ENCODE data around the gene ALKBH8.

ALKBH8 gene

DNA sequence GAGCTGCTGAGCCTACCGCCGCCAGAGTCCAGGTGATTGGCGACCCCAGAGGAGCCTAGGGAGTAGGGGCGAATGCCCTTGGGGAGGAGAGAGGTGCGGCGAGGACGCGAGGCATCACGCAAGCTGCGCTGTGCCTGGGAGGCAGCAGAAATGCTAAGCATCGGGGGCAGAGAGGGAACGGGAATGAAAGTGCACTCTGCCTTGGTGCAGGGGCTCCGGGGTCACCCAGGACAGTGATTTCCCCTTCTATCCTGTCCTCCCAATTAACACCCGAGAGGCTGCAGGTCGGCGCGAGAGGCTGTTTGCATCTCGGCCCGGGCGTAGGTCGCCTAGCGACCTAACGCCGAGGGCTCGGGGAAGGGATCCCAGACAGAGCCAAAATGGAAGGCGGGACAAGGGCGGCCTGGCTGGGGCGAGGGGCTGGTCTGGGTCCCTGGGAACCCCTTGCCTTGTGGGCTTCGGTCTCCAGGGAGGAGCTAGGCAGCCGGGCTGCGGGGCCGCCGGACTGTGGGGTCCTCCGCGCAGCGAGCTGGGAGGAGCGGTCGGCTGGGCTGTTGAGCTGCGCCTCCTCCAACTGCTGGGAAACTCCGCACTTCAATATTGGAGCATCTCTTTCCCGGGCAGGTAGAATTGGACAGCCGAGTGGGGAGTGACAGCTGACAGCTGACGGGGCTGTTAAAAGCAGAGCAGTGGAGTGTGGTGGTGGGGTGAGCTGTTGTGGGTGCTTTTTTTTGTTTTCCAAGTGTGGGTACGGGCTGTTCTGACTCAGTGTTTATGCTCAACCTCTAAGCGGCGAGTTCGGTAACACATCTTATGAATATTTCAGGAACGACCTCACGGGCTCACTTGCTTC, 26.1 kb upstream of the ALKBH8 start (continued):
- TF ChIP-seq, protein P1, sequence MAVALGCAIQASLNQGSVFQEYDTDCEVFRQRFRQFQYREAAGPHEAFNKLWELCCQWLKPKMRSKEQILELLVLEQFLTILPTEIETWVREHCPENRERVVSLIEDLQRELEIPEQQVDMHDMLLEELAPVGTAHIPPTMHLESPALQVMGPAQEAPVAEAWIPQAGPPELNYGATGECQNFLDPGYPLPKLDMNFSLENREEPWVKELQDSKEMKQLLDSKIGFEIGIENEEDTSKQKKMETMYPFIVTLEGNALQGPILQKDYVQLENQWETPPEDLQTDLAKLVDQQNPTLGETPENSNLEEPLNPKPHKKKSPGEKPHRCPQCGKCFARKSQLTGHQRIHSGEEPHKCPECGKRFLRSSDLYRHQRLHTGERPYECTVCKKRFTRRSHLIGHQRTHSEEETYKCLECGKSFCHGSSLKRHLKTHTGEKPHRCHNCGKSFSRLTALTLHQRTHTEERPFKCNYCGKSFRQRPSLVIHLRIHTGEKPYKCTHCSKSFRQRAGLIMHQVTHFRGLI (tag by site-specific recombination; IDR thresholded peaks at IDR 0.05): no peak
- TF ChIP-seq ZNF777 (tag by site-specific recombination; IDR thresholded peaks at IDR 0.05; ENCODE audit: borderline replicate concordance) (0 out of 2 replicates have a peak, but pooled peaks have one; percentile 15), ZNF266 (tag by site-specific recombination; IDR thresholded peaks at IDR 0.05; ENCODE audit: low read depth) (no peak), ZNF132 (tag by site-specific recombination; IDR thresholded peaks at IDR 0.05; ENCODE audit: borderline replicate concordance) (no peak), ZNF629 (tag by site-specific recombination; IDR thresholded peaks at IDR 0.05) (no peak), ZNF404 (tag by site-specific recombination; IDR thresholded peaks at IDR 0.05) (no peak), ZNF214 (tag by site-specific recombination; IDR thresholded peaks at IDR 0.05; ENCODE audit: borderline replicate concordance) (no peak), ZNF776 (tag by site-specific recombination; IDR thresholded peaks at IDR 0.05; ENCODE audit: borderline replicate concordance) (no peak), ZNF138 (tag by site-specific recombination; IDR thresholded peaks at IDR 0.05; ENCODE audit: borderline replicate concordance) (no peak)
- TF ChIP-seq, protein P2, sequence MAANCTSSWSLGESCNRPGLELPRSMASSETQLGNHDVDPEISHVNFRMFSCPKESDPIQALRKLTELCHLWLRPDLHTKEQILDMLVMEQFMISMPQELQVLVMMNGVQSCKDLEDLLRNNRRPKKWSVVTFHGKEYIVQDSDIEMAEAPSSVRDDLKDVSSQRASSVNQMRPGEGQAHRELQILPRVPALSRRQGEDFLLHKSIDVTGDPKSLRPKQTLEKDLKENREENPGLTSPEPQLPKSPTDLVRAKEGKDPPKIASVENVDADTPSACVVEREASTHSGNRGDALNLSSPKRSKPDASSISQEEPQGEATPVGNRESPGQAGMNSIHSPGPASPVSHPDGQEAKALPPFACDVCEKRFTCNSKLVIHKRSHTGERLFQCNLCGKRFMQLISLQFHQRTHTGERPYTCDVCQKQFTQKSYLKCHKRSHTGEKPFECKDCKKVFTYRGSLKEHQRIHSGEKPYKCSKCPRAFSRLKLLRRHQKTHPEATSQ (tag by site-specific recombination; IDR thresholded peaks at IDR 0.05): no peak
- TF ChIP-seq, protein P3, sequence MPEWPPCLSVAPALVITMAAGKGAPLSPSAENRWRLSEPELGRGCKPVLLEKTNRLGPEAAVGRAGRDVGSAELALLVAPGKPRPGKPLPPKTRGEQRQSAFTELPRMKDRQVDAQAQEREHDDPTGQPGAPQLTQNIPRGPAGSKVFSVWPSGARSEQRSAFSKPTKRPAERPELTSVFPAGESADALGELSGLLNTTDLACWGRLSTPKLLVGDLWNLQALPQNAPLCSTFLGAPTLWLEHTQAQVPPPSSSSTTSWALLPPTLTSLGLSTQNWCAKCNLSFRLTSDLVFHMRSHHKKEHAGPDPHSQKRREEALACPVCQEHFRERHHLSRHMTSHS (tag by site-specific recombination; IDR thresholded peaks at IDR 0.05): no peak

DNA sequence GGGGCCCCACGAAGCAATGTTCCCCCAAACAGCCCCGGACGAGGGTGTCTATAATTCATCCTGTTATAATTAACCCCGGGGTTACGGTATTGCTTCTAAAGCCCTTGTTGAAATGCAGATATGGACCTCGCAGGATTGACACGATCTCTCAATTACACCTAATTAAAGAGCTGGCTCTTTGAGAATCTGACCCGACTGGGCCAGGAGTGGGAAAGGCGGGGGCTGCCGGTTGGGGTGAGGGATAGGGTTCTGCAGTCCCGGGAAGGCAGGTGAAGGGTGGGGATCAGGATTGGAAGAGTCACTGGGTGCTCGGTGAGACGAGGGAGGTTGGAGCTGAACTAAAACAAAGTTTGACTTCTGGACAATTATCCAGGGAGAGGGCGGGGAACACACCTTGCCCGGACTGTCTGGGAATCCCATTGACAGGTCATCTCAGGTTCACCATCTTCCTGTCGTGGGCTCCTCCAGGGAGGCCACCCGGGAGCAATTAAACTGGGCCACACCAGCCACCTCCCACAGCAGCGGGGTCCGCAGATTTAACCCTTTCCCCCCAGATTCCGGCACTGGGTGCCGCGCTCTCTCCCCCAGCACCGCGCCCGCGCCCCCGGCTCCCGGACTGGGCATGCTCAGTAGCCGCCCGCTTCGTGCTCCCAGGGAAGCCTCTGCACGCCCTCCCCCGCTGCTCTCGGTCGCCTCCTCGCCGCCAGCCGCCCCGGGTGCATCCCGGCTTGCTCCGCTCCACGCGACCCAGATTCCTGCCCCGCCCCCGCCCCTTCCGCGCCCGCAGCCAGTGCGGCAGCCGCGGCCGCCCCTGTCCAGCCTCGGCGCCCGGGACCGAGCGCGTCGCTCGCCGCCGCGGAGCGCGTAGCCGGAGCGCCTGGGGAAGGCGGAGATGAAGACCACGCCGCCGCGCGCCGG, 25.2 kb upstream of the ALKBH8 start, which contains the start of gene ELMOD1:
Gene ELMOD1 (plus strand): TSS at position 688 of the 918 bp plus-strand sequence. CDS start 27,043 bp downstream, outside the sequence.
- ChIA-PET POLR2A (interaction anchor here (0.5 kb wide), 1 partner anchor 101 kb away, joined by 4 read pairs; no protein-coding TSS in a partner anchor), CTCF (interaction anchor here (0.6 to 6.2 kb wide), 7 partner anchors 8 to 181 kb away, joined by 3 to 25 read pairs (median 4); no protein-coding TSS in a partner anchor)
- H3K9me3 ChIP-seq (ENCODE audit: control insufficient read depth, insufficient read depth, low read depth, low read length): no peaks in the 10 kb centered on the region
- H3K36me3 ChIP-seq (ENCODE audit: control insufficient read depth in 2 of 2, insufficient read depth in 1 of 2, low read length in 2 of 2): no peaks in the 10 kb centered on the region
- peak within 1 kb of the TSS; percentile 28; the same call in 1 of the 2 replicates for H3K27ac ChIP-seq (ENCODE audit: extremely low read depth, low read depth, low read length)
- H3K4me1 ChIP-seq (ENCODE audit: control insufficient read depth, insufficient read depth, low read length): no peaks in the 10 kb centered on the region
- peak within 1 kb of the TSS; percentile 53 for H3K4me3 ChIP-seq (ENCODE audit: low read depth, low read length)
- no peak for TF ChIP-seq ZNF214 (tag by site-specific recombination; IDR thresholded peaks at IDR 0.05; ENCODE audit: borderline replicate concordance)
- TF ChIP-seq WT1 (tag by site-specific recombination; IDR thresholded peaks at IDR 0.05): no peak; the same call in 1 of the 2 replicates
- no peak for TF ChIP-seq ZNF426 (tag by site-specific recombination; IDR thresholded peaks at IDR 0.05)
- no peak for TF ChIP-seq ZNF677 (tag by site-specific recombination; IDR thresholded peaks at IDR 0.05)
- TF ChIP-seq ZFP69B (tag by site-specific recombination; IDR thresholded peaks at IDR 0.05): no peak
- TF ChIP-seq, protein P4, sequence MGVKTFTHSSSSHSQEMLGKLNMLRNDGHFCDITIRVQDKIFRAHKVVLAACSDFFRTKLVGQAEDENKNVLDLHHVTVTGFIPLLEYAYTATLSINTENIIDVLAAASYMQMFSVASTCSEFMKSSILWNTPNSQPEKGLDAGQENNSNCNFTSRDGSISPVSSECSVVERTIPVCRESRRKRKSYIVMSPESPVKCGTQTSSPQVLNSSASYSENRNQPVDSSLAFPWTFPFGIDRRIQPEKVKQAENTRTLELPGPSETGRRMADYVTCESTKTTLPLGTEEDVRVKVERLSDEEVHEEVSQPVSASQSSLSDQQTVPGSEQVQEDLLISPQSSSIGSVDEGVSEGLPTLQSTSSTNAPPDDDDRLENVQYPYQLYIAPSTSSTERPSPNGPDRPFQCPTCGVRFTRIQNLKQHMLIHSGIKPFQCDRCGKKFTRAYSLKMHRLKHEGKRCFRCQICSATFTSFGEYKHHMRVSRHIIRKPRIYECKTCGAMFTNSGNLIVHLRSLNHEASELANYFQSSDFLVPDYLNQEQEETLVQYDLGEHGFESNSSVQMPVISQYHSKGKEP (tag by site-specific recombination; IDR thresholded peaks at IDR 0.05): no peak
- no peak for TF ChIP-seq ZNF529 (tag by site-specific recombination; IDR thresholded peaks at IDR 0.05; ENCODE audit: insufficient replicate concordance)
- no peak for TF ChIP-seq ZXDB (tag by site-specific recombination; IDR thresholded peaks at IDR 0.05)
- TF ChIP-seq ZNF785 (tag by site-specific recombination; IDR thresholded peaks at IDR 0.05): no peak
- TF ChIP-seq, protein P3 (tag by site-specific recombination; IDR thresholded peaks at IDR 0.05): no peak
- no peak for TF ChIP-seq ZNF2 (tag by site-specific recombination; IDR thresholded peaks at IDR 0.05)
- TF ChIP-seq, protein P5, sequence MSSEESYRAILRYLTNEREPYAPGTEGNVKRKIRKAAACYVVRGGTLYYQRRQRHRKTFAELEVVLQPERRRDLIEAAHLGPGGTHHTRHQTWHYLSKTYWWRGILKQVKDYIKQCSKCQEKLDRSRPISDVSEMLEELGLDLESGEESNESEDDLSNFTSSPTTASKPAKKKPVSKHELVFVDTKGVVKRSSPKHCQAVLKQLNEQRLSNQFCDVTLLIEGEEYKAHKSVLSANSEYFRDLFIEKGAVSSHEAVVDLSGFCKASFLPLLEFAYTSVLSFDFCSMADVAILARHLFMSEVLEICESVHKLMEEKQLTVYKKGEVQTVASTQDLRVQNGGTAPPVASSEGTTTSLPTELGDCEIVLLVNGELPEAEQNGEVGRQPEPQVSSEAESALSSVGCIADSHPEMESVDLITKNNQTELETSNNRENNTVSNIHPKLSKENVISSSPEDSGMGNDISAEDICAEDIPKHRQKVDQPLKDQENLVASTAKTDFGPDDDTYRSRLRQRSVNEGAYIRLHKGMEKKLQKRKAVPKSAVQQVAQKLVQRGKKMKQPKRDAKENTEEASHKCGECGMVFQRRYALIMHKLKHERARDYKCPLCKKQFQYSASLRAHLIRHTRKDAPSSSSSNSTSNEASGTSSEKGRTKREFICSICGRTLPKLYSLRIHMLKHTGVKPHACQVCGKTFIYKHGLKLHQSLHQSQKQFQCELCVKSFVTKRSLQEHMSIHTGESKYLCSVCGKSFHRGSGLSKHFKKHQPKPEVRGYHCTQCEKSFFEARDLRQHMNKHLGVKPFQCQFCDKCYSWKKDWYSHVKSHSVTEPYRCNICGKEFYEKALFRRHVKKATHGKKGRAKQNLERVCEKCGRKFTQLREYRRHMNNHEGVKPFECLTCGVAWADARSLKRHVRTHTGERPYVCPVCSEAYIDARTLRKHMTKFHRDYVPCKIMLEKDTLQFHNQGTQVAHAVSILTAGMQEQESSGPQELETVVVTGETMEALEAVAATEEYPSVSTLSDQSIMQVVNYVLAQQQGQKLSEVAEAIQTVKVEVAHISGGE (tag by site-specific recombination; conservative IDR thresholded peaks at IDR 0.05; ENCODE audit: low read depth): no peak
- TF ChIP-seq ZNF544 (tag by site-specific recombination; IDR thresholded peaks at IDR 0.05): no peak
- TF ChIP-seq ZEB2 (tag by site-specific recombination; IDR thresholded peaks at IDR 0.05): peak; percentile 54

Data from HEK293 (cell line).